ENCODE measurements around the gene DPEP2NB. TPM values are rescaled to one million over a fixed set of nuclear protein-coding genes. Genes with fewer than 3 reads are reported as not detected.
A peak's percentile ranks its signal among the peaks of the same experiment; 100 is the strongest.

Gene DPEP2NB
- total RNA-seq, 1 experiment from 2014 or later, result not detected

DNA sequence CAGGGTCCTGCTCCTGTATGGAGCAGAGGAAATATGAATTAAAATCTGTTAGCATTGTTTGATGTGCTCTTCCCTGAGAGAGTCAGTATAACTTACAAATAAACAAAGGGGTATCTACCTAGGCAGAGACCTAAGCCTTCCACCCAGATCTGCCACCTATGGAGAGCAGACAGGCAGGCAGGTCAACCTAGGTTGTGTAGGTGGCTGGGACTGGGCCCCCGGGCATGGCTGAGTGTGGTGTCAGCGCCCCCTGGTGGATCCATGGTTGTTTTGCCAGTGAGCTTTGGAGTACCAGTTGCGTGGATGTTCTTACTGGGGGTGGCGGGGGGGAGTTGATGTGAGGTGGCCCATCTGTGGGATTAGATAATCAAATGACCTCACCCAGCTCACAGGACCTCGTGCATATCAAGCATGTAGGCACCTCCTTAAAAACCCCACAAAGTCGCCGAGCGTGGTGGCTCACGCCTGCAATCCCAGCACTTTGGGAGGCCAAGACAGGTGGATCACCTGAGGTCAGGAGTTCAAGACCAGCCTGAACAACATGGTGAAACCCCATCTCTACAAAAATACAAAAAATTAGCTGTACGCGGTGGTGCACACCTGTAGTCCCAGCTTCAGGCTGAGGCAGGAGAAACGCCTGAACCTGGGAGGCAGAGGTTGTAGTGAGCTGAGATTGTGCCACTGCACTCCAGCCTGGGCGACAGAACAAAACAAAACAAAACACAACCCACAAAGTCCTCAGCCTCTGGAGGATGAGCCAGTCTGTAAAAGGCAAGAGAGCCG is 25.0 kb upstream of the DPEP2NB start:
- no peak overlapping the region for H3K9ac ChIP-seq (ENCODE audit: low read length)
- no peak for TF ChIP-seq ELF1 (IDR thresholded peaks at IDR 0.05; ENCODE audit: borderline replicate concordance, low read depth)
- TF ChIP-seq, protein P1, sequence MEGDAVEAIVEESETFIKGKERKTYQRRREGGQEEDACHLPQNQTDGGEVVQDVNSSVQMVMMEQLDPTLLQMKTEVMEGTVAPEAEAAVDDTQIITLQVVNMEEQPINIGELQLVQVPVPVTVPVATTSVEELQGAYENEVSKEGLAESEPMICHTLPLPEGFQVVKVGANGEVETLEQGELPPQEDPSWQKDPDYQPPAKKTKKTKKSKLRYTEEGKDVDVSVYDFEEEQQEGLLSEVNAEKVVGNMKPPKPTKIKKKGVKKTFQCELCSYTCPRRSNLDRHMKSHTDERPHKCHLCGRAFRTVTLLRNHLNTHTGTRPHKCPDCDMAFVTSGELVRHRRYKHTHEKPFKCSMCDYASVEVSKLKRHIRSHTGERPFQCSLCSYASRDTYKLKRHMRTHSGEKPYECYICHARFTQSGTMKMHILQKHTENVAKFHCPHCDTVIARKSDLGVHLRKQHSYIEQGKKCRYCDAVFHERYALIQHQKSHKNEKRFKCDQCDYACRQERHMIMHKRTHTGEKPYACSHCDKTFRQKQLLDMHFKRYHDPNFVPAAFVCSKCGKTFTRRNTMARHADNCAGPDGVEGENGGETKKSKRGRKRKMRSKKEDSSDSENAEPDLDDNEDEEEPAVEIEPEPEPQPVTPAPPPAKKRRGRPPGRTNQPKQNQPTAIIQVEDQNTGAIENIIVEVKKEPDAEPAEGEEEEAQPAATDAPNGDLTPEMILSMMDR (IDR thresholded peaks at IDR 0.05 in 2 of 3, conservative IDR thresholded peaks at IDR 0.05 in 1 of 3; ENCODE audit: borderline replicate concordance in 1 of 3, insufficient read depth in 1 of 3, low read depth in 2 of 3, low read length in 2 of 3), result peak; percentile 90 to 96 (median 93)
- peak; percentile 95 for TF ChIP-seq RAD21 (IDR thresholded peaks at IDR 0.05; ENCODE audit: low read depth)
- H3K27ac ChIP-seq (ENCODE audit: low read depth, low read length), result no peak overlapping the region
- CTCF ChIA-PET, result interaction anchor here (0.6 to 1.9 kb wide), 23 partner anchors 8 to 520 kb away, joined by 3 to 13 read pairs (median 3); partner anchors contain the start of genes ACD, NRN1L and PSMB10
- H2AFZ ChIP-seq (ENCODE audit: low read depth, low read length, poor library complexity, severe bottlenecking), result no peak overlapping the region
- no peaks in the 10 kb centered on the region for H4K20me1 ChIP-seq (ENCODE audit: insufficient read depth)
- H3K9me3 ChIP-seq (ENCODE audit: control insufficient read depth in 1 of 2, insufficient read depth in 1 of 2, low read depth in 1 of 2, low read length in 2 of 2), result no peaks in the 10 kb centered on the region
- intact Hi-C loops (cut with micrococcal nuclease), result loop anchor here (1.0 to 5.0 kb wide), 4 partner anchors 47 to 368 kb away; no protein-coding TSS in a partner anchor
- DNase-seq (ENCODE audit: low read depth, low spot score) (peak; percentile 63), ATAC-seq (peak; percentile 99)
- H3K36me3 ChIP-seq (ENCODE audit: control insufficient read depth in 1 of 2, insufficient read depth in 2 of 2, low read length in 2 of 2), result peaks cover 2 to 9% of the 10 kb centered on the region in 2 experiments; a peak in 1 of 4 replicates
- 0 out of 2 replicates have a peak, but pooled peaks cover 5% of the 10 kb centered on the region for H3K79me2 ChIP-seq (ENCODE audit: insufficient read depth, low read length)
- no peaks in the 10 kb centered on the region for H3K27me3 ChIP-seq (ENCODE audit: insufficient read depth, low read length)
- no peaks in the 10 kb centered on the region for H3K9me2 ChIP-seq (ENCODE audit: insufficient read depth)
- H3K4me2 ChIP-seq (ENCODE audit: low read length), result no peak overlapping the region
- POLR2A ChIA-PET, result interaction anchor here (0.6 kb wide), 1 partner anchor 114 kb away, joined by 3 read pairs; no protein-coding TSS in a partner anchor
- BruUV-seq (replicated peaks), result no TSS peak
- RAD21 ChIA-PET (ENCODE audit: low non-redundant PET in 1 of 2, low total read pairs in 2 of 2, uncharacterized antibody in 2 of 2, unreplicated experiment in 2 of 2), result interaction anchor here in 1 of 2 experiments (0.6 kb wide), 1 partner anchor 186 kb away, joined by 3 read pairs; no protein-coding TSS in a partner anchor
- H3K4me1 ChIP-seq (ENCODE audit: control insufficient read depth in 1 of 2, insufficient read depth in 2 of 2, low read length in 2 of 2), result peaks cover 4 to 5% of the 10 kb centered on the region in 2 experiments; a peak in 1 of 4 replicates
- no peak overlapping the region for H3K4me3 ChIP-seq (replicated peaks in 1 of 2; ENCODE audit: low read depth in 1 of 2, low read length in 2 of 2)

All from HCT116 (cell line).